HG02970 (cell line): ENCODE results near the gene ERN1.
"Not testable (repeated sequence)": the region's sequence is repeated elsewhere in the genome, so short reads cannot be mapped to it uniquely, and the experiment has no call there.

Source experiments
- ATAC-seq: cut with Tn5 transposase; IDR thresholded peaks from one replicate; pipeline ENCODE4 v1.9.1; 2021; ENCODE audit warnings: mild to moderate bottlenecking, moderate library complexity, moderate number of reproducible peaks; ENCODE audit not compliant: unreplicated experiment, low FRiP score

The ERN1 gene

GRCh38 chr17:64129765-64130558 lies at the start of gene ERN1:
ERN1 (minus strand) TSS chr17:64130144; CDS start chr17:64130029, 115 bp downstream.
- ATAC-seq, result peak; percentile 73

GRCh38 chr17:64179024-64179423 lies 49.1 kb upstream of the ERN1 start:
- not testable (repeated sequence) for ATAC-seq

- ATAC-seq, result no peak
Measured at GRCh38 chr17:64178011-64178825, 48.3 kb upstream of the ERN1 start.

- no peak for ATAC-seq
Measured at GRCh38 chr17:64177311-64178010, 47.5 kb upstream of the ERN1 start.

GRCh38 chr17:64176556-64176955 lies 46.6 kb upstream of the ERN1 start:
- ATAC-seq, result no peak

GRCh38 chr17:64174686-64175456 lies 44.9 kb upstream of the ERN1 start:
- no peak for ATAC-seq

- ATAC-seq, result no peak
Measured at GRCh38 chr17:64173646-64174045, 43.7 kb upstream of the ERN1 start.

- no peak for ATAC-seq
Measured at GRCh38 chr17:64172510-64172909, 42.6 kb upstream of the ERN1 start.

- no peak for ATAC-seq
Measured at GRCh38 chr17:64171041-64171440, 41.1 kb upstream of the ERN1 start.

GRCh38 chr17:64170286-64170685 lies 40.3 kb upstream of the ERN1 start:
- ATAC-seq, result no peak

GRCh38 chr17:64167666-64168065 lies 37.7 kb upstream of the ERN1 start:
- ATAC-seq, result not testable (repeated sequence)

GRCh38 chr17:64166876-64167275 lies 36.9 kb upstream of the ERN1 start:
- ATAC-seq, result no peak

GRCh38 chr17:64165347-64165746 lies 35.4 kb upstream of the ERN1 start:
- no peak for ATAC-seq

- ATAC-seq, result no peak
Measured at GRCh38 chr17:64164596-64165285, 34.8 kb upstream of the ERN1 start.

GRCh38 chr17:64163468-64163867 lies 33.5 kb upstream of the ERN1 start:
- no peak for ATAC-seq

- no peak for ATAC-seq
Measured at GRCh38 chr17:64162554-64162953, 32.6 kb upstream of the ERN1 start.

GRCh38 chr17:64161380-64162176 lies 31.6 kb upstream of the ERN1 start:
- no peak for ATAC-seq

- no peak for ATAC-seq
Measured at GRCh38 chr17:64160378-64160777, 30.4 kb upstream of the ERN1 start.
